Osteoblast (primary cell): Measurements from ENCODE around the gene C6orf52. TPM values are rescaled to one million over a fixed set of nuclear protein-coding genes. Genes with fewer than 3 reads are reported as not detected.
"Not testable (repeated sequence)": the region's sequence is repeated elsewhere in the genome, so short reads cannot be mapped to it uniquely, and the experiment has no call there.

Source experiments
- DNase-seq: peaks from one replicate; pipeline ENCODE4 v3.0.0; 2011; ENCODE audit warnings: low spot score, mixed read lengths; ENCODE audit not compliant: insufficient read length; ENCODE audit errors: missing footprints
- H2AFZ ChIP-seq: 2 replicates; pipeline ENCODE4 v1.6.0; 2011; ENCODE audit warnings: mild to moderate bottlenecking, low read length
- H3K27ac ChIP-seq: 2 replicates; pipeline ENCODE4 v1.5.1; 2011; ENCODE audit warnings: mild to moderate bottlenecking, low read depth, low read length, moderate library complexity
- H3K27me3 ChIP-seq: 2 replicates; pipeline ENCODE4 v1.6.0; 2012; ENCODE audit warnings: mild to moderate bottlenecking, control low read depth, inconsistent platforms, low read length, moderate library complexity; ENCODE audit not compliant: insufficient read depth
- H3K36me3 ChIP-seq: 2 replicates; pipeline ENCODE4 v1.5.1; 2011; ENCODE audit warnings: mild to moderate bottlenecking, low read length, control low read depth, moderate library complexity; ENCODE audit not compliant: insufficient read depth
- H3K4me1 ChIP-seq: 2 replicates; pipeline ENCODE4 v1.5.1; 2011; ENCODE audit warnings: mild to moderate bottlenecking, low read length, control low read depth, moderate library complexity; ENCODE audit not compliant: insufficient read depth
- H3K4me2 ChIP-seq: 2 replicates; pipeline ENCODE4 v1.6.0; 2011; ENCODE audit warnings: mild to moderate bottlenecking, low read length; ENCODE audit not compliant: insufficient read depth
- H3K4me3 ChIP-seq: fragments of 200-600 bp; sonication (generic); 3 replicates; pipeline ENCODE4 v1.5.1; 2012; ENCODE audit warnings: mild to moderate bottlenecking, low read length, inconsistent platforms; ENCODE audit not compliant: insufficient read depth
- H3K79me2 ChIP-seq: 2 replicates; pipeline ENCODE4 v1.6.0; 2012; ENCODE audit warnings: mild to moderate bottlenecking, low read length, control low read depth, inconsistent platforms; ENCODE audit not compliant: insufficient read depth
- H3K9me3 ChIP-seq: 2 replicates; pipeline ENCODE4 v1.5.1; 2011; ENCODE audit warnings: low read depth, low read length, control low read depth
- H4K20me1 ChIP-seq: 2 replicates; pipeline ENCODE4 v1.6.0; 2012; ENCODE audit warnings: mild to moderate bottlenecking, low read length, control low read depth; ENCODE audit not compliant: insufficient read depth
- total RNA-seq: library from RNA; depleted of rRNA; stranded (reverse); fragments of >200 nt; gene quantifications from 2 replicates; pipeline ENCODE4 v1.2.3, GENCODE V29; 2012
- TF ChIP-seq, protein P1 (sequence below): IDR thresholded peaks from 2 replicates; pipeline ENCODE4 v1.5.1; 2011; ENCODE audit warnings: mild to moderate bottlenecking, low read depth, low read length, moderate library complexity; ENCODE audit errors: extremely low read depth

The C6orf52 gene
- total RNA-seq, 1 donor = not detected

DNA sequence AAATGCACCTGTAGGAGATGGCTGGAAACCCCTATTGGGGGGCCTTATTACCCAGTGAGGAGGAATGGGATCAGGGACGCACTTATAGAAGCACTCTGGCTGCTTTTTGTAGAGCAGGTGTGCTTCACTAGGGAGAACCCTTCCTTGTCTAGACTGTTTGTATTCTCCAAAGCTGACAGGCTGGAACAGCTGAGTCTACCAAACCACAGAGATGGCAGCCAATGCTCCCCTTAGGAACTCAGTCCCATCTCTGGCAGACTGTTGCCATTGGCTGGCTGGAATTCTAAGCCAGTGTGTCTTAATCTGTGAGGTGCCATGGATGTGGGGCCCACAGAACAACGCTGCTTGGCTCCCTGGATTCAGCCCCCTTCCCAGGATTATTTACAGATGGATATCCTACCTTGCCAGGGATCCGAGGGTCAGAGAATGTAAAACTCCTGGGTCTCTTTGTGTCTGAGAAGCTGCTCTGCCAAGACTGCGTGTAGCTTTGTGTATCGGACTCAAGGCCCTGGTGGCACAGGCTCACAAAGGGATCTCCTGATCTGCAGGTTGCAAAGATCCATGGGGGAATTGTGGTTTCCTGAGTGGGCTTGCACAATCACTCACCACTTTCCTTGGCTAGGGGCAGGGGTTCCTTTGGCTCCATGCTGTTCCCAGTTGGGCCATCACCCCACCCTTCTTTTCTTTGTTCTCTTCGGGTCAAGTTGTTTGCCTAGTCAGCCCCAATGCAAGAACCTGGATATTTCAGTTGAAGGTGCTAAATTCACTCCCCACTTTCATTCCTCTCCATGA, 26.1 kb downstream of the C6orf52 start:
- Histone ChIP-seq H3K4me2 (no peak overlapping the region), H3K27ac (no peak overlapping the region), H2AFZ (no peak overlapping the region), H3K27me3 (no peaks in the 10 kb centered on the region), H3K4me3 (no peak overlapping the region), H3K79me2 (no peaks in the 10 kb centered on the region), H3K9me3 (no peaks in the 10 kb centered on the region), H3K4me1 (no peaks in the 10 kb centered on the region), H3K36me3 (no peaks in the 10 kb centered on the region), H4K20me1 (no peaks in the 10 kb centered on the region)
- TF ChIP-seq, protein P1, sequence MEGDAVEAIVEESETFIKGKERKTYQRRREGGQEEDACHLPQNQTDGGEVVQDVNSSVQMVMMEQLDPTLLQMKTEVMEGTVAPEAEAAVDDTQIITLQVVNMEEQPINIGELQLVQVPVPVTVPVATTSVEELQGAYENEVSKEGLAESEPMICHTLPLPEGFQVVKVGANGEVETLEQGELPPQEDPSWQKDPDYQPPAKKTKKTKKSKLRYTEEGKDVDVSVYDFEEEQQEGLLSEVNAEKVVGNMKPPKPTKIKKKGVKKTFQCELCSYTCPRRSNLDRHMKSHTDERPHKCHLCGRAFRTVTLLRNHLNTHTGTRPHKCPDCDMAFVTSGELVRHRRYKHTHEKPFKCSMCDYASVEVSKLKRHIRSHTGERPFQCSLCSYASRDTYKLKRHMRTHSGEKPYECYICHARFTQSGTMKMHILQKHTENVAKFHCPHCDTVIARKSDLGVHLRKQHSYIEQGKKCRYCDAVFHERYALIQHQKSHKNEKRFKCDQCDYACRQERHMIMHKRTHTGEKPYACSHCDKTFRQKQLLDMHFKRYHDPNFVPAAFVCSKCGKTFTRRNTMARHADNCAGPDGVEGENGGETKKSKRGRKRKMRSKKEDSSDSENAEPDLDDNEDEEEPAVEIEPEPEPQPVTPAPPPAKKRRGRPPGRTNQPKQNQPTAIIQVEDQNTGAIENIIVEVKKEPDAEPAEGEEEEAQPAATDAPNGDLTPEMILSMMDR = no peak
- DNase-seq = no peak

DNA sequence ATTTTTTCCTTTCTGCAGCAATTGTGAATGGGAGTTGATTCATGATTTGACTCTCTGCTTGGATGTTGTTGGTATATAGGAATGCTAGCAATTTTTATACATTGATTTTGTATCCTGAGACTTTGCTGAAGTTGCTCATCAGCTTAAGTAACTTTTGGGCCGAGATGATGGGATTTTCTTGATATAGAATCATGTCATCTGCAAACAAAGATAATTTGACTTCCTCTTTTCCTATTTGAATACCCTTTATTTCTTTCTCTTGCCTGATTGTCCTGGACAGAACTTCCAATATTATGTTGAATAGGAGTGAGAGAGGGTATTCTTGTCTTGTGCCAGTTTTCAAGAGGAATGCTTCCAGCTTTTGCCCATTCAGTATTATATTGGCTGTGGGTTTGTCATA, 28.8 kb downstream of the C6orf52 start:
- not testable (repeated sequence) for H3K4me2 ChIP-seq, H3K27ac ChIP-seq, H3K9me3 ChIP-seq, H3K4me1 ChIP-seq, H3K79me2 ChIP-seq, H3K4me3 ChIP-seq, H3K36me3 ChIP-seq, H2AFZ ChIP-seq, H3K27me3 ChIP-seq, H4K20me1 ChIP-seq, DNase-seq

DNA sequence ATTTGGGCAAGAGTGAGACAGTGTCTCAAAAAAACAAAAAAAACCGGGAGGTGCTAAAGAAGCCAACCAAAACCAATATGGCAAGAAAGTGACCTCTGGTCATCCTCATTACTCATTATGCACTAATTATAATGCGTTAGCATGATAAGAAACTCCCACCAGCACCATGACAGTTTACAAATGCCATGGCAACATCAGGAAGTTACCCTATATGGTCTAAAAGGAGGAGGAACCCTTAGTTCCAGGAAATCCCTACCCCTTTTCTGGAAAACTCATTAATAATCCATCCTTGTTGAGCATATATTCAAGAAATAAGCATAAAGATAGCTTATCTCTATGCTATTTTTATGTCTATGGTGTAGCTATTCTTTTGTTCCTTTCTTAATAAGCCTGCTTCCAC, 31.7 kb downstream of the C6orf52 start:
- DNase-seq = no peak
- no peak overlapping the region for H3K4me2 ChIP-seq
- H3K4me1 ChIP-seq = no peaks in the 10 kb centered on the region
- no peaks in the 10 kb centered on the region for H3K27me3 ChIP-seq
- H3K9me3 ChIP-seq = no peaks in the 10 kb centered on the region
- no peaks in the 10 kb centered on the region for H4K20me1 ChIP-seq
- TF ChIP-seq, protein P1 = no peak
- H2AFZ ChIP-seq = no peak overlapping the region
- no peaks in the 10 kb centered on the region for H3K36me3 ChIP-seq
- H3K27ac ChIP-seq = no peak overlapping the region
- H3K79me2 ChIP-seq = no peaks in the 10 kb centered on the region
- H3K4me3 ChIP-seq = no peak overlapping the region

DNA sequence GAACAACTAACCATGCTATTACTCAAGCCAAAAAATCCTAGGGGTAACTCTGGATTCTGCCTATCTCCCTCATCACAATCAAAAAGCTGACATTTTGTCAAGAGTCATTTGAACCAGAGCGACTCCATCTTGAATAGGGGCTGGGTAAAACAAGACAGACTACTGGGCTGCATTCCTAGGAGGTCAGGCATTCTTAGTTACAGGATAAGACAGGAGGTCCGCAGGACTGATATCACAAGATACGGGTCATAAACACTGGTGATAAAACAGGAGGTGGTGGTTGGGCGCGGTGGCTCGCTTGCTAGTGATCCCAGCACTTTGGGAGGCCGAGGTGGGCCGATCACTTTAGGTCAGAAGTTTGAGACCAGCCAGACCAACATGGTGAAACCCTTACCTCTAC, 32.2 kb downstream of the C6orf52 start:
- Histone ChIP-seq H3K27ac (no peak overlapping the region), H3K36me3 (no peaks in the 10 kb centered on the region), H3K4me2 (no peak overlapping the region), H3K4me1 (no peaks in the 10 kb centered on the region), H3K4me3 (no peak overlapping the region), H3K79me2 (no peaks in the 10 kb centered on the region), H4K20me1 (no peaks in the 10 kb centered on the region), H2AFZ (no peak overlapping the region), H3K9me3 (no peaks in the 10 kb centered on the region), H3K27me3 (no peaks in the 10 kb centered on the region)
- TF ChIP-seq, protein P1 = no peak
- DNase-seq = no peak

- not testable (repeated sequence) for H3K36me3 ChIP-seq, H3K4me3 ChIP-seq, H3K9me3 ChIP-seq, H3K79me2 ChIP-seq, H3K27me3 ChIP-seq, H3K4me1 ChIP-seq, H2AFZ ChIP-seq, H3K4me2 ChIP-seq, DNase-seq, H3K27ac ChIP-seq, H4K20me1 ChIP-seq
Observed at GRCh38 chr6:10660431-10661191, 33.8 kb downstream of the C6orf52 start.
